Muscle layer of duodenum (tissue), 2 donors: ENCODE data around the gene GPR31.

Experiments used
- H3K27ac ChIP-seq: one replicate; pipeline ENCODE4 v1.7.0; 2013; ENCODE audit warnings: mild to moderate bottlenecking, low read length
- H3K27me3 ChIP-seq: one replicate; pipeline ENCODE4 v1.7.0; 2013; ENCODE audit warnings: low read depth, mild to moderate bottlenecking, control low read depth, low read length
- H3K36me3 ChIP-seq, 2 donors: one replicate each; pipeline ENCODE4 v1.7.0; 2013; ENCODE audit warnings: low read length in 2 of 2, control low read depth in 1 of 2, mild to moderate bottlenecking in 1 of 2; ENCODE audit not compliant: insufficient read depth in 2 of 2, control insufficient read depth in 1 of 2
- H3K4me1 ChIP-seq, 2 donors: one replicate each; pipeline ENCODE4 v1.7.0; 2013; ENCODE audit warnings: low read length in 2 of 2, mild to moderate bottlenecking in 2 of 2, control low read depth in 1 of 2, moderate library complexity in 1 of 2; ENCODE audit not compliant: insufficient read depth in 2 of 2, control insufficient read depth in 1 of 2
- H3K4me3 ChIP-seq, 2 donors: one replicate each; pipeline ENCODE4 v1.7.0; 2013; ENCODE audit warnings: low read length in 2 of 2, low read depth in 1 of 2, mild to moderate bottlenecking in 1 of 2
- H3K9me3 ChIP-seq, 2 donors: one replicate each; pipeline ENCODE4 v1.7.0; 2013; ENCODE audit warnings: low read length in 2 of 2, control low read depth in 1 of 2, mild to moderate bottlenecking in 1 of 2; ENCODE audit not compliant: control insufficient read depth in 1 of 2
- donor health status: healthy.

GPR31 gene

GRCh38 chr6:167148021-167148420 is 9.8 kb downstream of the GPR31 start:
- H3K36me3 ChIP-seq, result no peaks in the 10 kb centered on the region
- no peaks in the 10 kb centered on the region for H3K9me3 ChIP-seq
- H3K27me3 ChIP-seq, result no peaks in the 10 kb centered on the region
- H3K27ac ChIP-seq, result no peak overlapping the region
- no peaks in the 10 kb centered on the region for H3K4me1 ChIP-seq
- H3K4me3 ChIP-seq, result no peak overlapping the region

- Histone ChIP-seq H3K4me1 (peaks cover 0 to 2% of the 10 kb centered on the region in 2 donors), H3K27ac (no peak overlapping the region), H3K9me3 (no peaks in the 10 kb centered on the region), H3K36me3 (no peaks in the 10 kb centered on the region), H3K4me3 (no peak overlapping the region), H3K27me3 (no peaks in the 10 kb centered on the region)
These were observed 10.8 kb downstream of the GPR31 start for GRCh38 chr6:167146977-167147376.

- no peaks in the 10 kb centered on the region for H3K27me3 ChIP-seq
- no peak overlapping the region for H3K4me3 ChIP-seq
- no peak overlapping the region for H3K27ac ChIP-seq
- peaks cover 0 to 7% of the 10 kb centered on the region in 2 donors for H3K4me1 ChIP-seq
- no peaks in the 10 kb centered on the region for H3K36me3 ChIP-seq
- no peaks in the 10 kb centered on the region for H3K9me3 ChIP-seq
These were observed 11.6 kb downstream of the GPR31 start for GRCh38 chr6:167146135-167146534.

GRCh38 chr6:167145461-167145860 is 12.3 kb downstream of the GPR31 start:
- Histone ChIP-seq H3K27ac (no peak overlapping the region), H3K9me3 (no peaks in the 10 kb centered on the region), H3K4me1 (peaks cover 0 to 7% of the 10 kb centered on the region in 2 donors), H3K27me3 (no peaks in the 10 kb centered on the region), H3K36me3 (no peaks in the 10 kb centered on the region), H3K4me3 (no peak overlapping the region)

- H3K36me3 ChIP-seq, result no peaks in the 10 kb centered on the region
- no peaks in the 10 kb centered on the region for H3K27me3 ChIP-seq
- H3K4me1 ChIP-seq, result peaks cover 0 to 7% of the 10 kb centered on the region in 2 donors
- no peak overlapping the region for H3K4me3 ChIP-seq
- H3K9me3 ChIP-seq, result no peaks in the 10 kb centered on the region
- H3K27ac ChIP-seq, result no peak overlapping the region
These were observed 14.7 kb downstream of the GPR31 start for GRCh38 chr6:167143041-167143440.

GRCh38 chr6:167142433-167142761 is 15.4 kb downstream of the GPR31 start:
- H3K36me3 ChIP-seq, result no peaks in the 10 kb centered on the region

GRCh38 chr6:167141667-167142432 is 15.9 kb downstream of the GPR31 start:
- Histone ChIP-seq H3K27ac (no peak overlapping the region), H3K36me3 (no peaks in the 10 kb centered on the region), H3K27me3 (no peaks in the 10 kb centered on the region), H3K9me3 (no peaks in the 10 kb centered on the region), H3K4me3 (no peak overlapping the region), H3K4me1 (peaks cover 0 to 7% of the 10 kb centered on the region in 2 donors)

More at GRCh38 chr6:167142433-167142761, 15.4 kb downstream of the GPR31 start:
- no peaks in the 10 kb centered on the region for H3K9me3 ChIP-seq
- peaks cover 0 to 7% of the 10 kb centered on the region in 2 donors for H3K4me1 ChIP-seq
- H3K27ac ChIP-seq, result no peak overlapping the region
- no peaks in the 10 kb centered on the region for H3K27me3 ChIP-seq
- no peak overlapping the region for H3K4me3 ChIP-seq

GRCh38 chr6:167140589-167141474 is 16.9 kb downstream of the GPR31 start:
- Histone ChIP-seq H3K27ac (no peak overlapping the region), H3K36me3 (no peaks in the 10 kb centered on the region), H3K4me3 (no peak overlapping the region), H3K9me3 (no peaks in the 10 kb centered on the region), H3K4me1 (peaks cover 0 to 7% of the 10 kb centered on the region in 2 donors), H3K27me3 (no peaks in the 10 kb centered on the region)

- H3K4me3 ChIP-seq, result no peak overlapping the region
- H3K27ac ChIP-seq, result no peak overlapping the region
- no peaks in the 10 kb centered on the region for H3K27me3 ChIP-seq
- no peaks in the 10 kb centered on the region for H3K36me3 ChIP-seq
- peaks cover 0 to 7% of the 10 kb centered on the region in 2 donors for H3K4me1 ChIP-seq
- no peaks in the 10 kb centered on the region for H3K9me3 ChIP-seq
These were observed 18.0 kb downstream of the GPR31 start for GRCh38 chr6:167139761-167140160.

GRCh38 chr6:167137881-167138280 is 19.9 kb downstream of the GPR31 start:
- H3K27me3 ChIP-seq, result no peaks in the 10 kb centered on the region
- H3K36me3 ChIP-seq, result no peaks in the 10 kb centered on the region
- no peaks in the 10 kb centered on the region for H3K9me3 ChIP-seq
- peaks cover 0 to 7% of the 10 kb centered on the region in 2 donors for H3K4me1 ChIP-seq
- H3K4me3 ChIP-seq, result no peak overlapping the region
- H3K27ac ChIP-seq, result no peak overlapping the region

GRCh38 chr6:167137081-167137480 is 20.7 kb downstream of the GPR31 start:
- Histone ChIP-seq H3K4me1 (peaks cover 0 to 6% of the 10 kb centered on the region in 2 donors), H3K4me3 (no peak overlapping the region), H3K27ac (no peak overlapping the region), H3K27me3 (no peaks in the 10 kb centered on the region), H3K36me3 (no peaks in the 10 kb centered on the region), H3K9me3 (no peaks in the 10 kb centered on the region)
